Measurements from ENCODE around the gene MOB1A.

Gene MOB1A

GRCh38 chr2:74104839-74105238 lies 73.8 kb downstream of the MOB1A start:
- TF ChIP-seq CTCF (IDR thresholded peaks at IDR 0.05) = no peak

GRCh38 chr2:74103763-74104162 lies 74.9 kb downstream of the MOB1A start:
- no peak for TF ChIP-seq CTCF (IDR thresholded peaks at IDR 0.05)

Data from LNCAP (cell line).